ENCODE data around the gene USP25.

USP25 gene

DNA sequence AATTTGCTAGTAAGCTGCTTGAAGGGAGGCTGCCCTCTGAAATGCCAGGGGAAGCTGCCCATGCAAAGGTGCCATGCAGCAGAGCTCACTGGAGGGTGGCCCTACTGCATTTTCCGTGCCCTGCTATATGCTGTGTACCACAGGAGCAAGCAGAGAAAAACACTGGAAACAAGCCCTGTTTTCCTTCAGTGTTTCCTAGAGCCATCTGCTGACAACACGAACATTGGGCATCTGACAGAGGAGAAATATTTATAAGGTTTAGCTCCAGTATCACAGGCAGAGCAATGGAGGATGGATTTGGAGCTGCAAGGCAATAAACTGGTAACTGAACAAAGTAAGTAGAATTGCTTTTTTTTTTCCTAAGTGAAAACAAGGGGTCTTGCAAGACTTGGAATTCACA is 198.4 kb downstream of the USP25 start:
- Histone ChIP-seq H3K9me3 (ENCODE audit: insufficient read depth, low read depth, low read length) (no peaks in the 10 kb centered on the region), H3K14ac (ENCODE audit: low read length) (no peak overlapping the region), H3K27me3 (ENCODE audit: insufficient read depth, low read length) (no peaks in the 10 kb centered on the region), H3K79me2 (ENCODE audit: control insufficient read depth, insufficient read depth, low read length, poor library complexity) (no peaks in the 10 kb centered on the region), H4K91ac (ENCODE audit: low read depth, low read length) (no peak overlapping the region), H3K4me3 (ENCODE audit: low read depth, low read length) (no peak overlapping the region), H4K8ac (ENCODE audit: low read depth, low read length) (no peak overlapping the region), H2BK12ac (ENCODE audit: low read length) (no peak overlapping the region), H3K4ac (ENCODE audit: low read depth, low read length) (no peak overlapping the region), H2BK5ac (ENCODE audit: low read depth, low read length, poor library complexity) (no peak overlapping the region), H3K79me1 (ENCODE audit: low read length) (no peaks in the 10 kb centered on the region), H2AK5ac (ENCODE audit: low read length) (no peak overlapping the region), H3K4me1 (ENCODE audit: control insufficient read depth in 1 of 2, insufficient read depth in 2 of 2, low read length in 2 of 2) (no peaks in the 10 kb centered on the region), H2BK120ac (ENCODE audit: insufficient read depth, low read length, poor library complexity) (no peak overlapping the region), H4K12ac (ENCODE audit: low read depth, low read length) (no peak overlapping the region), H3K36me3 (ENCODE audit: control insufficient read depth in 1 of 2, insufficient read depth in 2 of 2, low read length in 2 of 2) (no peaks in the 10 kb centered on the region), H3K9ac (ENCODE audit: low read length) (no peak overlapping the region), H3K18ac (ENCODE audit: low read length) (no peak overlapping the region), H3K23ac (ENCODE audit: low read length) (no peak overlapping the region), H3K27ac (ENCODE audit: low read depth, low read length) (no peak overlapping the region), H3K4me2 (ENCODE audit: low read length) (no peak overlapping the region), H2AFZ (ENCODE audit: insufficient read depth, low read length, poor library complexity) (no peak overlapping the region)
- WGBS (ENCODE audit: extremely low coverage, insufficient coverage, insufficient read length): no CpG with 5 or more reads among the region's 2 CpGs
- no peak for DNase-seq

DNA sequence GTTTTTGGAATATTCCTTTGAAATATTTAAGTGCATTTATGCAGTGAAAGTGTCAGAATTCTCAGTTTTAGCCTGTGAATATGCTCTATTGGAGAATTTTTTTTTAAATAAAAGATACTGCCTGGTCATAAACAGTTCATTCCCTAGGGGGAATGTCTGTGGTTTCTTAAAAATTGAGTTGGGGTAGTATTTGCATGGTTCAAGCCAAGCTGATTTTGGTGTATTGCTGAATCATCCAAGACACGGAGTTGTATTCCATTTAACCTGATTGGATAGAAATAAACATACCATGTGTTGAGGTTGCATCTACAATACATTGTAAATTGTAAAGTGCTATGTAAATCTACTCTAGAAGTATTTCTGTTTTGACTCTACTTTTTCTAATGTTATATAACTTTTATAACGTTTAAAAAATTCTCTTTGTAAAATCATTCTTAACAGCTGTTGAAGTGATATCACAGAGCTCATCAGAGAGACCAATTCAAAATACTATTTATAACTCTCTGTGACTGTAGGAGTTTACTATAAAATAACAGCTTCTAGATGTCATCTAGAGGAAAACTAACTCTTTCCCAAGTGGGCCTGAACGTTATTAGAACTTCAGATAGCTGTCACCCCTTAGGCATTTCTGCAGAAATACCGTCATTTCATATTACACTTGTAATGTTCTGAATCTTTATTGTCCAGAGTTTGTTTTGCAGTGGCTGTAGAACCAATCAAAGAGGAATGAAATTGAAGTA is 199.1 kb downstream of the USP25 start:
- no peaks in the 10 kb centered on the region for H3K27me3 ChIP-seq (ENCODE audit: insufficient read depth, low read length)
- no CpG with 5 or more reads among the region's 4 CpGs for WGBS (ENCODE audit: extremely low coverage, insufficient coverage, insufficient read length)
- no peaks in the 10 kb centered on the region for H3K9me3 ChIP-seq (ENCODE audit: insufficient read depth, low read depth, low read length)
- DNase-seq: no peak
- H3K9ac ChIP-seq (ENCODE audit: low read length): no peak overlapping the region
- H3K79me2 ChIP-seq (ENCODE audit: control insufficient read depth, insufficient read depth, low read length, poor library complexity): no peaks in the 10 kb centered on the region
- no peak overlapping the region for H2BK5ac ChIP-seq (ENCODE audit: low read depth, low read length, poor library complexity)
- H2BK120ac ChIP-seq (ENCODE audit: insufficient read depth, low read length, poor library complexity): no peak overlapping the region
- H3K23ac ChIP-seq (ENCODE audit: low read length): no peak overlapping the region
- no peak overlapping the region for H3K4me3 ChIP-seq (ENCODE audit: low read depth, low read length)
- no peak overlapping the region for H3K27ac ChIP-seq (ENCODE audit: low read depth, low read length)
- no peaks in the 10 kb centered on the region for H3K4me1 ChIP-seq (ENCODE audit: control insufficient read depth in 1 of 2, insufficient read depth in 2 of 2, low read length in 2 of 2)
- no peak overlapping the region for H4K91ac ChIP-seq (ENCODE audit: low read depth, low read length)
- no peak overlapping the region for H3K18ac ChIP-seq (ENCODE audit: low read length)
- no peak overlapping the region for H2AFZ ChIP-seq (ENCODE audit: insufficient read depth, low read length, poor library complexity)
- H2AK5ac ChIP-seq (ENCODE audit: low read length): no peak overlapping the region
- no peaks in the 10 kb centered on the region for H3K36me3 ChIP-seq (ENCODE audit: control insufficient read depth in 1 of 2, insufficient read depth in 2 of 2, low read length in 2 of 2)
- H4K8ac ChIP-seq (ENCODE audit: low read depth, low read length): no peak overlapping the region
- no peak overlapping the region for H3K14ac ChIP-seq (ENCODE audit: low read length)
- H4K12ac ChIP-seq (ENCODE audit: low read depth, low read length): no peak overlapping the region
- no peak overlapping the region for H3K4me2 ChIP-seq (ENCODE audit: low read length)
- H3K79me1 ChIP-seq (ENCODE audit: low read length): no peaks in the 10 kb centered on the region
- H3K4ac ChIP-seq (ENCODE audit: low read depth, low read length): no peak overlapping the region
- no peak overlapping the region for H2BK12ac ChIP-seq (ENCODE audit: low read length)

DNA sequence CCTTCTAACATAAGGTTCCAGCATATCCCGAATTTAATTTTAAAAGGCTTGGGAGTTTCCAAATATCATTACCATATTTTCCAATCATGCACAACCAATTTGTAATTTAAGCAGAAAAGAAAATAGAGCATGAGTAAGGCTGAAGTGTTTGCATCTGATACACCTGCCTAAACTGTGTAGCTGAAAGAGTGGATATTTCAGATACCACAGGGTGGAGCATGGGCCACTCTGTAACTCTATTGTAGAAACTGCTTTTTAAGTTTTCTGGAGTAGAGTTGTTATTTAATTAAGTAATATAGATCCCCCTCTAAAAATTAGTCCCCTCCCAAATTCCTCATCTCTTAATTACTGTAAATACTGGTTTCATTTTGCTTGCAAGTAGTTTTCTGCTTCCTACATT is 199.8 kb downstream of the USP25 start:
- no peaks in the 10 kb centered on the region for H3K4me1 ChIP-seq (ENCODE audit: control insufficient read depth in 1 of 2, insufficient read depth in 2 of 2, low read length in 2 of 2)
- no peaks in the 10 kb centered on the region for H3K36me3 ChIP-seq (ENCODE audit: control insufficient read depth in 1 of 2, insufficient read depth in 2 of 2, low read length in 2 of 2)
- no peaks in the 10 kb centered on the region for H3K79me2 ChIP-seq (ENCODE audit: control insufficient read depth, insufficient read depth, low read length, poor library complexity)
- no peaks in the 10 kb centered on the region for H3K79me1 ChIP-seq (ENCODE audit: low read length)
- no peak for DNase-seq
- no peak overlapping the region for H3K27ac ChIP-seq (ENCODE audit: low read depth, low read length)
- no peaks in the 10 kb centered on the region for H3K27me3 ChIP-seq (ENCODE audit: insufficient read depth, low read length)
- no peaks in the 10 kb centered on the region for H3K9me3 ChIP-seq (ENCODE audit: insufficient read depth, low read depth, low read length)
- H3K23ac ChIP-seq (ENCODE audit: low read length): no peak overlapping the region
- H2AFZ ChIP-seq (ENCODE audit: insufficient read depth, low read length, poor library complexity): no peak overlapping the region
- no peak overlapping the region for H2AK5ac ChIP-seq (ENCODE audit: low read length)
- no peak overlapping the region for H3K18ac ChIP-seq (ENCODE audit: low read length)
- no peak overlapping the region for H4K8ac ChIP-seq (ENCODE audit: low read depth, low read length)
- no peak overlapping the region for H3K4me2 ChIP-seq (ENCODE audit: low read length)
- H2BK12ac ChIP-seq (ENCODE audit: low read length): no peak overlapping the region
- no peak overlapping the region for H4K12ac ChIP-seq (ENCODE audit: low read depth, low read length)
- no peak overlapping the region for H2BK5ac ChIP-seq (ENCODE audit: low read depth, low read length, poor library complexity)
- no peak overlapping the region for H3K14ac ChIP-seq (ENCODE audit: low read length)
- H3K9ac ChIP-seq (ENCODE audit: low read length): no peak overlapping the region
- no peak overlapping the region for H4K91ac ChIP-seq (ENCODE audit: low read depth, low read length)
- H3K4me3 ChIP-seq (ENCODE audit: low read depth, low read length): no peak overlapping the region
- no peak overlapping the region for H3K4ac ChIP-seq (ENCODE audit: low read depth, low read length)
- WGBS (ENCODE audit: extremely low coverage, insufficient coverage, insufficient read length): no CpG with 5 or more reads among the region's 1 CpG
- no peak overlapping the region for H2BK120ac ChIP-seq (ENCODE audit: insufficient read depth, low read length, poor library complexity)

Measured in trophoblast cell (in vitro differentiated cells and primary cell).